H1 (cell line): Measurements from ENCODE around the gene GGT6. TPM values are rescaled to one million over a fixed set of nuclear protein-coding genes. Genes with fewer than 3 reads are reported as not detected.

ENCODE experiments used
- FOSL1 ChIP-seq: IDR thresholded peaks from 2 replicates; pipeline ENCODE4 v1.6.1; 2011; ENCODE audit warnings: mild to moderate bottlenecking, low read depth, low read length, moderate library complexity; ENCODE audit not compliant: insufficient read depth
- GABPA ChIP-seq: IDR thresholded peaks from 2 replicates; pipeline ENCODE4 v1.6.1; 2011; ENCODE audit warnings: mild to moderate bottlenecking, low read length, moderate library complexity, borderline replicate concordance; ENCODE audit not compliant: insufficient read depth
- JUND ChIP-seq: IDR thresholded peaks from 2 replicates; pipeline ENCODE4 v1.6.1; 2011; ENCODE audit warnings: mild to moderate bottlenecking, improper control_type of control experiment, low read length
- POLR2AphosphoS5 ChIP-seq: IDR thresholded peaks from 2 replicates; pipeline ENCODE4 v1.6.1; 2011; ENCODE audit warnings: low read depth, low read length
- RBBP5 ChIP-seq: IDR thresholded peaks from 2 replicates; pipeline ENCODE4 v1.7.1; 2012; ENCODE audit warnings: low read depth, mild to moderate bottlenecking, inconsistent platforms, low read length, moderate library complexity, borderline replicate concordance
- RFX5 ChIP-seq: IDR thresholded peaks from 2 replicates; pipeline ENCODE4 v1.6.1; 2011; ENCODE audit warnings: low read depth, low read length, improper control_type of control experiment, borderline replicate concordance
- SP1 ChIP-seq: IDR thresholded peaks from 2 replicates; pipeline ENCODE4 v1.6.1; 2011; ENCODE audit warnings: low read depth, low read length
- polyA plus RNA-seq, 7 experiments: library from polyadenylated mRNA; depleted of rRNA in 3 of 7; stranded (reverse) in 5 of 7; unstranded in 2 of 7; fragments of >200 nt in 5 of 7; fragments of 200-250 nt in 2 of 7; gene quantifications; 1 replicate in 5 of 7; 2 replicates in 1 of 7; 4 replicates in 1 of 7; pipeline versions ENCODE4 v1.2.1 to v1.2.3, GENCODE V29; 2011 to 2013; ENCODE audit warnings: missing spikeins in 2 of 7, mixed read lengths in 2 of 7
- total RNA-seq: library from RNA; stranded (reverse); fragmentation: NEBNext Ultra II Directional; extraction: Animal tissue kit (Norgen Biotek cat#: 25700); gene quantifications from 2 replicates; pipeline ENCODE4 v1.2.1, GENCODE V29; 2021
- TF ChIP-seq, protein P1 (sequence below): fragments of 300-600 bp; sonication (generic); IDR thresholded peaks from 2 replicates; pipeline ENCODE4 v1.7.1; 2012; ENCODE audit warnings: low read length, moderate library complexity, mild to moderate bottlenecking, inconsistent platforms; ENCODE audit not compliant: insufficient replicate concordance
- TF ChIP-seq, protein P2 (sequence below): IDR thresholded peaks from 2 replicates; pipeline ENCODE4 v1.6.1; 2011; ENCODE audit warnings: low read length, improper control_type of control experiment
- TF ChIP-seq, protein P3 (sequence below): IDR thresholded peaks from 2 replicates; pipeline ENCODE4 v1.6.1; 2011; ENCODE audit warnings: low read depth, mild to moderate bottlenecking, low read length; ENCODE audit not compliant: insufficient read depth

GGT6 gene
- total and polyA plus RNA-seq, 2 of the 8 experiments (the other 6 are each of a cell fraction or from before 2014, with no cell fraction given) = 0.18 TPM; not detected in 1

DNA sequence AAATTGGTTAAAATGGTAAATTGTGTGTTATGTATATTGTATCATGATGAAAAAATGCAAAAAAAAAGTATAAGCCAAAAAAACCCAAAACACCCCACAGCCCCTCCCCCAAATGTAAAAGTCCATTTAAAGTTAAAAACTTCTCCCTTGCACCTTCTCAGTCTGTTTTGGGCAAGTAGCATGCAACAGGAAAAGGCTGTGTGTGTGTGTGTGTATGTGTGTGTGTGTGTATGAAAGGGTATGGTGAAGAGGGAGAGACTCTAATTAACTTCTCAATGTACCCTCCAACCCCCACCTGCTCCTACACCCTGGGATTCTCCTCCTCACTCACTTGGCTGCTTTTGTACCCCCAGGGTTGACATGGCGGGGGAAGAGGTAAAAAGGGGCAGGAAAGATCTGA lies 9.2 kb upstream of the GGT6 start (continued):
- TF ChIP-seq, protein P1, sequence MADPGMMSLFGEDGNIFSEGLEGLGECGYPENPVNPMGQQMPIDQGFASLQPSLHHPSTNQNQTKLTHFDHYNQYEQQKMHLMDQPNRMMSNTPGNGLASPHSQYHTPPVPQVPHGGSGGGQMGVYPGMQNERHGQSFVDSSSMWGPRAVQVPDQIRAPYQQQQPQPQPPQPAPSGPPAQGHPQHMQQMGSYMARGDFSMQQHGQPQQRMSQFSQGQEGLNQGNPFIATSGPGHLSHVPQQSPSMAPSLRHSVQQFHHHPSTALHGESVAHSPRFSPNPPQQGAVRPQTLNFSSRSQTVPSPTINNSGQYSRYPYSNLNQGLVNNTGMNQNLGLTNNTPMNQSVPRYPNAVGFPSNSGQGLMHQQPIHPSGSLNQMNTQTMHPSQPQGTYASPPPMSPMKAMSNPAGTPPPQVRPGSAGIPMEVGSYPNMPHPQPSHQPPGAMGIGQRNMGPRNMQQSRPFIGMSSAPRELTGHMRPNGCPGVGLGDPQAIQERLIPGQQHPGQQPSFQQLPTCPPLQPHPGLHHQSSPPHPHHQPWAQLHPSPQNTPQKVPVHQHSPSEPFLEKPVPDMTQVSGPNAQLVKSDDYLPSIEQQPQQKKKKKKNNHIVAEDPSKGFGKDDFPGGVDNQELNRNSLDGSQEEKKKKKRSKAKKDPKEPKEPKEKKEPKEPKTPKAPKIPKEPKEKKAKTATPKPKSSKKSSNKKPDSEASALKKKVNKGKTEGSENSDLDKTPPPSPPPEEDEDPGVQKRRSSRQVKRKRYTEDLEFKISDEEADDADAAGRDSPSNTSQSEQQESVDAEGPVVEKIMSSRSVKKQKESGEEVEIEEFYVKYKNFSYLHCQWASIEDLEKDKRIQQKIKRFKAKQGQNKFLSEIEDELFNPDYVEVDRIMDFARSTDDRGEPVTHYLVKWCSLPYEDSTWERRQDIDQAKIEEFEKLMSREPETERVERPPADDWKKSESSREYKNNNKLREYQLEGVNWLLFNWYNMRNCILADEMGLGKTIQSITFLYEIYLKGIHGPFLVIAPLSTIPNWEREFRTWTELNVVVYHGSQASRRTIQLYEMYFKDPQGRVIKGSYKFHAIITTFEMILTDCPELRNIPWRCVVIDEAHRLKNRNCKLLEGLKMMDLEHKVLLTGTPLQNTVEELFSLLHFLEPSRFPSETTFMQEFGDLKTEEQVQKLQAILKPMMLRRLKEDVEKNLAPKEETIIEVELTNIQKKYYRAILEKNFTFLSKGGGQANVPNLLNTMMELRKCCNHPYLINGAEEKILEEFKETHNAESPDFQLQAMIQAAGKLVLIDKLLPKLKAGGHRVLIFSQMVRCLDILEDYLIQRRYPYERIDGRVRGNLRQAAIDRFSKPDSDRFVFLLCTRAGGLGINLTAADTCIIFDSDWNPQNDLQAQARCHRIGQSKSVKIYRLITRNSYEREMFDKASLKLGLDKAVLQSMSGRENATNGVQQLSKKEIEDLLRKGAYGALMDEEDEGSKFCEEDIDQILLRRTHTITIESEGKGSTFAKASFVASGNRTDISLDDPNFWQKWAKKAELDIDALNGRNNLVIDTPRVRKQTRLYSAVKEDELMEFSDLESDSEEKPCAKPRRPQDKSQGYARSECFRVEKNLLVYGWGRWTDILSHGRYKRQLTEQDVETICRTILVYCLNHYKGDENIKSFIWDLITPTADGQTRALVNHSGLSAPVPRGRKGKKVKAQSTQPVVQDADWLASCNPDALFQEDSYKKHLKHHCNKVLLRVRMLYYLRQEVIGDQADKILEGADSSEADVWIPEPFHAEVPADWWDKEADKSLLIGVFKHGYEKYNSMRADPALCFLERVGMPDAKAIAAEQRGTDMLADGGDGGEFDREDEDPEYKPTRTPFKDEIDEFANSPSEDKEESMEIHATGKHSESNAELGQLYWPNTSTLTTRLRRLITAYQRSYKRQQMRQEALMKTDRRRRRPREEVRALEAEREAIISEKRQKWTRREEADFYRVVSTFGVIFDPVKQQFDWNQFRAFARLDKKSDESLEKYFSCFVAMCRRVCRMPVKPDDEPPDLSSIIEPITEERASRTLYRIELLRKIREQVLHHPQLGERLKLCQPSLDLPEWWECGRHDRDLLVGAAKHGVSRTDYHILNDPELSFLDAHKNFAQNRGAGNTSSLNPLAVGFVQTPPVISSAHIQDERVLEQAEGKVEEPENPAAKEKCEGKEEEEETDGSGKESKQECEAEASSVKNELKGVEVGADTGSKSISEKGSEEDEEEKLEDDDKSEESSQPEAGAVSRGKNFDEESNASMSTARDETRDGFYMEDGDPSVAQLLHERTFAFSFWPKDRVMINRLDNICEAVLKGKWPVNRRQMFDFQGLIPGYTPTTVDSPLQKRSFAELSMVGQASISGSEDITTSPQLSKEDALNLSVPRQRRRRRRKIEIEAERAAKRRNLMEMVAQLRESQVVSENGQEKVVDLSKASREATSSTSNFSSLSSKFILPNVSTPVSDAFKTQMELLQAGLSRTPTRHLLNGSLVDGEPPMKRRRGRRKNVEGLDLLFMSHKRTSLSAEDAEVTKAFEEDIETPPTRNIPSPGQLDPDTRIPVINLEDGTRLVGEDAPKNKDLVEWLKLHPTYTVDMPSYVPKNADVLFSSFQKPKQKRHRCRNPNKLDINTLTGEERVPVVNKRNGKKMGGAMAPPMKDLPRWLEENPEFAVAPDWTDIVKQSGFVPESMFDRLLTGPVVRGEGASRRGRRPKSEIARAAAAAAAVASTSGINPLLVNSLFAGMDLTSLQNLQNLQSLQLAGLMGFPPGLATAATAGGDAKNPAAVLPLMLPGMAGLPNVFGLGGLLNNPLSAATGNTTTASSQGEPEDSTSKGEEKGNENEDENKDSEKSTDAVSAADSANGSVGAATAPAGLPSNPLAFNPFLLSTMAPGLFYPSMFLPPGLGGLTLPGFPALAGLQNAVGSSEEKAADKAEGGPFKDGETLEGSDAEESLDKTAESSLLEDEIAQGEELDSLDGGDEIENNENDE = no peak
- TF ChIP-seq, protein P2, sequence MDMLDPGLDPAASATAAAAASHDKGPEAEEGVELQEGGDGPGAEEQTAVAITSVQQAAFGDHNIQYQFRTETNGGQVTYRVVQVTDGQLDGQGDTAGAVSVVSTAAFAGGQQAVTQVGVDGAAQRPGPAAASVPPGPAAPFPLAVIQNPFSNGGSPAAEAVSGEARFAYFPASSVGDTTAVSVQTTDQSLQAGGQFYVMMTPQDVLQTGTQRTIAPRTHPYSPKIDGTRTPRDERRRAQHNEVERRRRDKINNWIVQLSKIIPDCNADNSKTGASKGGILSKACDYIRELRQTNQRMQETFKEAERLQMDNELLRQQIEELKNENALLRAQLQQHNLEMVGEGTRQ = no peak
- TF ChIP-seq, protein P3, sequence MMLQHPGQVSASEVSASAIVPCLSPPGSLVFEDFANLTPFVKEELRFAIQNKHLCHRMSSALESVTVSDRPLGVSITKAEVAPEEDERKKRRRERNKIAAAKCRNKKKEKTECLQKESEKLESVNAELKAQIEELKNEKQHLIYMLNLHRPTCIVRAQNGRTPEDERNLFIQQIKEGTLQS = no peak
- TF ChIP-seq SP1 (no peak), RFX5 (no peak), FOSL1 (no peak), JUND (no peak), GABPA (no peak), RBBP5 (no peak), POLR2AphosphoS5 (no peak)
